OCI-LY3 (cell line): ENCODE measurements around the gene TCF25.

Source experiments
- CTCF ChIP-seq: fragments of 200-600, 300-600 bp; sonication (generic); IDR thresholded peaks from 2 replicates; pipeline ENCODE4 v1.5.1; 2014; ENCODE audit warnings: antibody characterized with exemption, low read length, low read depth
- EZH2phosphoT487 ChIP-seq: fragments of 200-600 bp; shearing (Covaris generic); IDR thresholded peaks from 2 replicates; pipeline ENCODE4 v1.6.1; 2018; ENCODE audit warnings: antibody characterized with exemption, mixed run types, low read depth

- no peak for TF ChIP-seq CTCF
- no peak for TF ChIP-seq EZH2phosphoT487
These were observed 23.8 kb downstream of the TCF25 start for GRCh38 chr16:89897204-89897603.
